HCT116 (cell line): ENCODE data around the gene SORL1. TPM values are rescaled to one million over a fixed set of nuclear protein-coding genes. Genes with fewer than 3 reads are reported as not detected.
A peak's percentile ranks its signal among the peaks of the same experiment; 100 is the strongest.

ENCODE experiments used
- ATAC-seq: fragments of 200-7000 bp; cut with Tn5 transposase; 2 replicates; pipeline ENCODE4 v1.9.1; 2020; ENCODE audit warnings: mild to moderate bottlenecking, moderate library complexity
- BruUV-seq: library from RNA; stranded (reverse); fragments of 400-500 nt; replicated peaks from 2 replicates; lab custom pipeline; 2021; lab: Mats Ljungman, UMichigan
- CTCF ChIA-PET: fragments of 300-600 bp; sonication (Branson Sonifier 250); formaldehyde crosslinking; loops from one replicate; lab custom pipeline; 2021; ENCODE audit warnings: antibody characterized with exemption; lab: Charles Lee
- POLR2A ChIA-PET: fragments of 300-600, 350-600 bp; sonication (Branson Sonifier 250); formaldehyde crosslinking; loops from one replicate; lab custom pipeline; 2021; ENCODE audit warnings: antibody characterized with exemption; lab: Charles Lee
- RAD21 ChIA-PET, 2 experiments: fragments of 300-600 bp; sonication (Branson Sonifier 250); formaldehyde crosslinking; loops; one replicate each; lab custom pipeline; 2023; ENCODE audit warnings: low total read pairs in 2 of 2; ENCODE audit not compliant: uncharacterized antibody in 2 of 2, unreplicated experiment in 2 of 2, low non-redundant PET in 1 of 2; lab: Charles Lee
- DNase-seq: peaks from one replicate; pipeline ENCODE4 v3.0.0-alpha.2; 2010; ENCODE audit warnings: low read depth, low spot score
- H2AFZ ChIP-seq: fragments of 200-600 bp; shearing (Covaris generic), sonication (generic); 2 replicates; pipeline ENCODE4 v1.6.1; 2017; ENCODE audit warnings: low read depth, mixed run types, mixed read lengths, antibody characterized with exemption, low read length; ENCODE audit not compliant: poor library complexity, severe bottlenecking
- H3K27ac ChIP-seq: 2 replicates; pipeline ENCODE4 v1.5.1; 2012; ENCODE audit warnings: low read depth, low read length
- H3K27me3 ChIP-seq: fragments of 200-600 bp; sonication (generic); 2 replicates; pipeline ENCODE4 v1.6.1; 2016; ENCODE audit warnings: mixed run types, low read length, mixed read lengths; ENCODE audit not compliant: insufficient read depth
- H3K36me3 ChIP-seq, 2 experiments: fragments of 200-500 bp in 1 of 2; fragments of 200-600 bp in 1 of 2; sonication (Bioruptor generic) in 1 of 2; sonication (generic) in 1 of 2; 2 replicates each; pipeline versions ENCODE4 v1.5.1 to v1.6.1; 2014 to 2016; ENCODE audit warnings: low read length in 2 of 2, inconsistent platforms in 1 of 2, mixed read lengths in 1 of 2, mixed run types in 1 of 2; ENCODE audit not compliant: insufficient read depth in 2 of 2, control insufficient read depth in 1 of 2
- H3K4me1 ChIP-seq, 2 experiments: fragments of 200-600 bp in 1 of 2; sonication (generic) in 1 of 2; 2 replicates each; pipeline versions ENCODE4 v1.5.1 to v1.6.1; 2012 to 2017; ENCODE audit warnings: low read length in 2 of 2, inconsistent platforms in 1 of 2, mild to moderate bottlenecking in 1 of 2, mixed read lengths in 1 of 2, mixed run types in 1 of 2, moderate library complexity in 1 of 2; ENCODE audit not compliant: insufficient read depth in 2 of 2, control insufficient read depth in 1 of 2
- H3K4me2 ChIP-seq: fragments of 200-600 bp; sonication (generic); 2 replicates; pipeline ENCODE4 v1.6.1; 2017; ENCODE audit warnings: mixed run types, low read length, mixed read lengths
- H3K4me3 ChIP-seq, 2 experiments: fragments of 200-600 bp in 1 of 2; sonication (generic) in 1 of 2; replicated peaks in 1 of 2; 2 replicates each; pipeline ENCODE4 v1.5.1; 2011 to 2016; ENCODE audit warnings: low read length in 2 of 2, control low read depth in 1 of 2, low read depth in 1 of 2, mild to moderate bottlenecking in 1 of 2, mixed read lengths in 1 of 2, mixed run types in 1 of 2
- H3K79me2 ChIP-seq: fragments of 200-600 bp; sonication (generic); 2 replicates; pipeline ENCODE4 v1.6.1; 2017; ENCODE audit warnings: mild to moderate bottlenecking, mixed run types, low read length, moderate library complexity, mixed read lengths; ENCODE audit not compliant: insufficient read depth
- H3K9ac ChIP-seq: fragments of 200-600 bp; sonication (generic); 2 replicates; pipeline ENCODE4 v1.6.1; 2016; ENCODE audit warnings: low read length, mixed read lengths
- H3K9me2 ChIP-seq: fragments of 200-600 bp; sonication (generic), shearing (Covaris generic); 2 replicates; pipeline ENCODE4 v1.6.1; 2017; ENCODE audit warnings: mixed run types, mild to moderate bottlenecking, moderate library complexity; ENCODE audit not compliant: insufficient read depth
- H3K9me3 ChIP-seq, 2 experiments: fragments of 200-500 bp in 1 of 2; fragments of 200-600 bp in 1 of 2; sonication (Bioruptor generic) in 1 of 2; sonication (generic) in 1 of 2; 2 replicates each; pipeline ENCODE4 v1.6.1; 2014 to 2017; ENCODE audit warnings: low read length in 2 of 2, mixed read lengths in 2 of 2, inconsistent platforms in 1 of 2, low read depth in 1 of 2, mild to moderate bottlenecking in 1 of 2, mixed run types in 1 of 2, moderate library complexity in 1 of 2; ENCODE audit not compliant: control insufficient read depth in 1 of 2, insufficient read depth in 1 of 2
- H4K20me1 ChIP-seq: fragments of 200-600 bp; sonication (generic), shearing (Covaris generic); 2 replicates; pipeline ENCODE4 v1.6.1; 2017; ENCODE audit warnings: mixed run types, mild to moderate bottlenecking, moderate library complexity; ENCODE audit not compliant: insufficient read depth
- ATF3 ChIP-seq: IDR thresholded peaks from 2 replicates; pipeline ENCODE4 v1.6.1; 2012
- CEBPB ChIP-seq: IDR thresholded peaks from 2 replicates; pipeline ENCODE4 v1.6.1; 2012; ENCODE audit warnings: low read depth
- ELF1 ChIP-seq: IDR thresholded peaks from 2 replicates; pipeline ENCODE4 v1.6.1; 2012; ENCODE audit warnings: low read depth, borderline replicate concordance
- POLR2A ChIP-seq: IDR thresholded peaks from 2 replicates; pipeline ENCODE4 v1.7.0; 2011; ENCODE audit warnings: borderline replicate concordance; ENCODE audit not compliant: insufficient read depth, insufficient read length; ENCODE audit errors: extremely low read depth
- POLR2AphosphoS5 ChIP-seq: IDR thresholded peaks from 2 replicates; pipeline ENCODE4 v1.6.1; 2011; ENCODE audit warnings: mild to moderate bottlenecking, low read depth, low read length, moderate library complexity
- REST ChIP-seq: IDR thresholded peaks from 2 replicates; pipeline ENCODE4 v1.6.1; 2012; ENCODE audit warnings: low read depth
- SIN3A ChIP-seq: IDR thresholded peaks from 2 replicates; pipeline ENCODE4 v1.6.1; 2012; ENCODE audit warnings: low read depth
- SRF ChIP-seq: IDR thresholded peaks from 2 replicates; pipeline ENCODE4 v1.6.1; 2012; ENCODE audit warnings: low read depth
- ZFX ChIP-seq: fragments of 450-650 bp; IDR thresholded peaks from 2 replicates; pipeline ENCODE4 v1.6.1; 2017
- intact Hi-C: fragments of 100-400 bp; cut with micrococcal nuclease; formaldehyde crosslinking; loops from 2 replicates; pipeline ENCODE4 v1.10.0; 2022
- total RNA-seq: library from RNA; stranded (reverse); gene quantifications from one replicate; pipeline ENCODE4 v1.2.1, GENCODE V29; 2021; ENCODE audit not compliant: unreplicated experiment

Gene SORL1
- total RNA-seq, 1 experiment from 2014 or later, result 17.4 TPM

- H3K27ac ChIP-seq, result no peak overlapping the region
- no peak overlapping the region for H3K4me3 ChIP-seq
- DNase-seq (no peak), ATAC-seq (0 out of 2 replicates have a peak, but pooled peaks have one; percentile 53)
- no peaks in the 10 kb centered on the region for H3K79me2 ChIP-seq
- ChIA-PET POLR2A (no interaction called here), RAD21 (no interaction called here), CTCF (no interaction called here)
- no peak overlapping the region for H2AFZ ChIP-seq
- no peak for TF ChIP-seq ELF1
- TF ChIP-seq ZFX, result no peak
- TF ChIP-seq REST, result no peak
- TF ChIP-seq POLR2A, result no peak
- no peak for TF ChIP-seq ATF3
- no peak for TF ChIP-seq SRF
- TF ChIP-seq POLR2AphosphoS5, result no peak
- no peak for TF ChIP-seq CEBPB
- no peak for TF ChIP-seq SIN3A
- H3K4me2 ChIP-seq, result no peak overlapping the region
- H3K36me3 ChIP-seq, result no peaks in the 10 kb centered on the region
- peaks cover 7 to 8% of the 10 kb centered on the region in 2 experiments; a peak in 3 of 4 replicates for H3K4me1 ChIP-seq
- intact Hi-C loops, result no loop called here
- BruUV-seq, result no TSS peak
- H3K9ac ChIP-seq, result no peak overlapping the region
- H3K9me2 ChIP-seq, result no peaks in the 10 kb centered on the region
- H3K9me3 ChIP-seq, result no peaks in the 10 kb centered on the region
- no peaks in the 10 kb centered on the region for H3K27me3 ChIP-seq
- H4K20me1 ChIP-seq, result no peaks in the 10 kb centered on the region
Measured at GRCh38 chr11:121421149-121421901, 30.8 kb upstream of the SORL1 start.
